Activated CD4-positive, alpha-beta T cell treated with anti-CD3 and anti-CD28 coated beads for 36 hours (primary cell): Measurements from ENCODE around the gene SMG9. TPM values are rescaled to one million over a fixed set of nuclear protein-coding genes. Genes with fewer than 3 reads are reported as not detected.
A peak's percentile ranks its signal among the peaks of the same experiment; 100 is the strongest.

Experiments
- ATAC-seq: fragments of 200-7000 bp; cut with Tn5 transposase; one replicate; pipeline ENCODE4 v1.10.0; 2021; ENCODE audit warnings: mild to moderate bottlenecking, moderate library complexity
- CTCF ChIA-PET: fragments of 350-600 bp; sonication (Branson Sonifier 250); formaldehyde crosslinking; loops from one replicate; lab custom pipeline; 2021; ENCODE audit warnings: antibody characterized with exemption; lab: Charles Lee
- POLR2A ChIA-PET: fragments of 350-600 bp; sonication (Branson Sonifier 250); formaldehyde crosslinking; loops from one replicate; lab custom pipeline; 2021; ENCODE audit warnings: antibody characterized with exemption, inconsistent platforms; lab: Charles Lee
- DNase-seq: peaks from one replicate; pipeline ENCODE4 v3.0.0-alpha.2; 2020
- H3K27ac Mint-ChIP-seq: one replicate; pipeline ENCODE4 v1.8.0; 2021; ENCODE audit warnings: mixed read lengths
- H3K27me3 Mint-ChIP-seq: one replicate; pipeline ENCODE4 v1.8.0; 2021; ENCODE audit warnings: mixed read lengths
- H3K36me3 Mint-ChIP-seq: one replicate; pipeline ENCODE4 v1.8.0; 2021; ENCODE audit warnings: low read depth, mixed read lengths
- H3K4me1 Mint-ChIP-seq: one replicate; pipeline ENCODE4 v1.8.0; 2021; ENCODE audit warnings: mixed read lengths
- H3K4me3 Mint-ChIP-seq: one replicate; pipeline ENCODE4 v1.8.0; 2021; ENCODE audit warnings: mild to moderate bottlenecking, moderate library complexity, mixed read lengths
- H3K9me3 Mint-ChIP-seq: one replicate; pipeline ENCODE4 v1.8.0; 2021; ENCODE audit warnings: low read depth, mixed read lengths
- intact Hi-C, 2 experiments: fragments of 100-400 bp; cut with DNase I in 1 of 2; cut with micrococcal nuclease in 1 of 2; formaldehyde crosslinking; loops; one replicate each; pipeline versions ENCODE4 v1.14.2 to v1.15.1; 2022 to 2024; cut with DNase I, micrococcal nuclease
- total RNA-seq, 2 experiments: library from RNA; stranded (reverse); gene quantifications; one replicate each; pipeline ENCODE4 v1.2.3, GENCODE V29; 2021

SMG9 gene
- total RNA-seq, 2 experiments from 2014 or later: 64.4 to 65.2 TPM

- peak; percentile 89 for DNase-seq
- Mint-ChIP-seq H3K27ac (peak overlapping the region; percentile 99), H3K4me3 (peak overlapping the region; percentile 99), H3K9me3 (no peaks in the 10 kb centered on the region), H3K27me3 (no peaks in the 10 kb centered on the region), H3K4me1 (peaks cover 66% of the 10 kb centered on the region), H3K36me3 (peaks cover 50% of the 10 kb centered on the region)
- intact Hi-C loops: loop anchor here in 1 of 2 experiments (2.0 kb wide), 2 partner anchors 71 to 993 kb away; partner anchors contain the start of genes BCL3 and ZNF283
- ATAC-seq: no peak
- POLR2A ChIA-PET: interaction anchor here (1.0 to 4.2 kb wide), 4 partner anchors 11 to 87 kb away, joined by 3 to 41 read pairs (median 16); partner anchors contain the start of gene KCNN4
- CTCF ChIA-PET: interaction anchor here (0.8 to 7.8 kb wide), 9 partner anchors 10 to 159 kb away, joined by 3 to 94 read pairs (median 6); partner anchors contain the start of genes IRGQ, KCNN4 and ZNF576
Observed at GRCh38 chr19:43755256-43755801, 567 bp upstream of the SMG9 start.

- intact Hi-C loops: loop anchor here (1.0 to 5.0 kb wide), 12 partner anchors 11 to 1797 kb away; partner anchors contain the start of genes BCL3 (in 1 of the 2), IRGQ (in 1 of the 2), PINLYP (in 1 of the 2) and RABAC1 (in 1 of the 2)
- peaks cover 65% of the 10 kb centered on the region for H3K4me1 Mint-ChIP-seq
- ChIA-PET POLR2A (interaction anchor here (0.5 to 4.2 kb wide), 9 partner anchors 9 to 333 kb away, joined by 3 to 41 read pairs (median 6); partner anchors contain the start of gene KCNN4), CTCF (interaction anchor here (0.9 to 7.8 kb wide), 8 partner anchors 8 to 86 kb away, joined by 3 to 94 read pairs (median 6); no protein-coding TSS in a partner anchor)
- H3K36me3 Mint-ChIP-seq: peaks cover 55% of the 10 kb centered on the region
- peak overlapping the region; percentile 99 for H3K4me3 Mint-ChIP-seq
- H3K27ac Mint-ChIP-seq: peak overlapping the region; percentile 99
- DNase-seq (no peak), ATAC-seq (no peak)
- no peaks in the 10 kb centered on the region for H3K27me3 Mint-ChIP-seq
- H3K9me3 Mint-ChIP-seq: no peaks in the 10 kb centered on the region
Observed at GRCh38 chr19:43754253-43754502, 584 bp downstream of the SMG9 start.

- ATAC-seq (no peak), DNase-seq (no peak)
- Mint-ChIP-seq H3K36me3 (peaks cover 60% of the 10 kb centered on the region), H3K4me1 (peaks cover 61% of the 10 kb centered on the region), H3K9me3 (no peaks in the 10 kb centered on the region), H3K4me3 (peak overlapping the region; percentile 3), H3K27ac (peak overlapping the region; percentile 87), H3K27me3 (no peaks in the 10 kb centered on the region)
- ChIA-PET POLR2A (interaction anchor here (0.6 to 4.2 kb wide), 3 partner anchors 14 to 29 kb away, joined by 5 to 41 read pairs (median 6); no protein-coding TSS in a partner anchor), CTCF (interaction anchor here (0.6 to 7.8 kb wide), 10 partner anchors 9 to 147 kb away, joined by 3 to 94 read pairs (median 6); partner anchors contain the start of gene PLAUR)
- intact Hi-C loops: loop anchor here in 1 of 2 experiments (5.0 kb wide), 1 partner anchor 1795 kb away; the partner anchor contains the start of gene RABAC1
Observed at GRCh38 chr19:43752287-43752875, 2.4 kb downstream of the SMG9 start.

- ChIA-PET POLR2A (interaction anchor here (0.7 kb wide), 1 partner anchor 30 kb away, joined by 6 read pairs; no protein-coding TSS in a partner anchor), CTCF (interaction anchor here (0.6 to 7.8 kb wide), 11 partner anchors 8 to 232 kb away, joined by 3 to 94 read pairs (median 4); partner anchors contain the start of gene PLAUR)
- ATAC-seq (no peak), DNase-seq (peak; percentile 25)
- no peaks in the 10 kb centered on the region for H3K9me3 Mint-ChIP-seq
- H3K36me3 Mint-ChIP-seq: peaks cover 59% of the 10 kb centered on the region
- H3K4me3 Mint-ChIP-seq: peak overlapping the region; percentile 3
- H3K27me3 Mint-ChIP-seq: no peaks in the 10 kb centered on the region
- H3K4me1 Mint-ChIP-seq: peaks cover 54% of the 10 kb centered on the region
- peak overlapping the region; percentile 87 for H3K27ac Mint-ChIP-seq
- intact Hi-C loops: loop anchor here in 1 of 2 experiments (5.0 kb wide), 1 partner anchor 1794 kb away; the partner anchor contains the start of gene RABAC1
Observed at GRCh38 chr19:43751466-43752220, 3.1 kb downstream of the SMG9 start.

GRCh38 chr19:43749898-43750297 lies 4.9 kb downstream of the SMG9 start:
- ATAC-seq (no peak), DNase-seq (no peak)
- CTCF ChIA-PET: interaction anchor here (1.1 to 1.5 kb wide), 5 partner anchors 15 to 80 kb away, joined by 3 to 6 read pairs (median 4); partner anchors contain the start of gene PLAUR
- Mint-ChIP-seq H3K4me3 (no peak overlapping the region), H3K36me3 (peaks cover 57% of the 10 kb centered on the region), H3K27ac (peak overlapping the region; percentile 49), H3K4me1 (peaks cover 49% of the 10 kb centered on the region), H3K27me3 (no peaks in the 10 kb centered on the region), H3K9me3 (no peaks in the 10 kb centered on the region)
- intact Hi-C loops: loop anchor here in 1 of 2 experiments (5.0 kb wide), 1 partner anchor 1793 kb away; the partner anchor contains the start of gene RABAC1
- POLR2A ChIA-PET: no interaction called here

GRCh38 chr19:43749152-43749551 lies 5.6 kb downstream of the SMG9 start:
- intact Hi-C loops: no loop called here
- H3K9me3 Mint-ChIP-seq: no peaks in the 10 kb centered on the region
- no peak for DNase-seq
- no peaks in the 10 kb centered on the region for H3K27me3 Mint-ChIP-seq
- peak overlapping the region; percentile 74 for H3K27ac Mint-ChIP-seq
- H3K4me1 Mint-ChIP-seq: peaks cover 48% of the 10 kb centered on the region
- ATAC-seq: no peak
- ChIA-PET CTCF (interaction anchor here (0.8 to 1.5 kb wide), 6 partner anchors 15 to 79 kb away, joined by 3 to 6 read pairs (median 4); partner anchors contain the start of gene PLAUR), POLR2A (no interaction called here)
- no peak overlapping the region for H3K4me3 Mint-ChIP-seq
- peaks cover 61% of the 10 kb centered on the region for H3K36me3 Mint-ChIP-seq

- DNase-seq (no peak), ATAC-seq (no peak)
- H3K9me3 Mint-ChIP-seq: no peaks in the 10 kb centered on the region
- CTCF ChIA-PET: interaction anchor here (0.7 to 1.3 kb wide), 3 partner anchors 9 to 61 kb away, joined by 3 to 6 read pairs (median 3); no protein-coding TSS in a partner anchor
- no peaks in the 10 kb centered on the region for H3K27me3 Mint-ChIP-seq
- no peak overlapping the region for H3K4me3 Mint-ChIP-seq
- POLR2A ChIA-PET: no interaction called here
- H3K4me1 Mint-ChIP-seq: peaks cover 46% of the 10 kb centered on the region
- peak overlapping the region; percentile 74 for H3K27ac Mint-ChIP-seq
- H3K36me3 Mint-ChIP-seq: peaks cover 65% of the 10 kb centered on the region
- intact Hi-C loops: no loop called here
Observed at GRCh38 chr19:43748685-43749084, 6.1 kb downstream of the SMG9 start.

GRCh38 chr19:43748205-43748594 lies 6.6 kb downstream of the SMG9 start:
- intact Hi-C loops: no loop called here
- no peak for ATAC-seq
- peaks cover 66% of the 10 kb centered on the region for H3K36me3 Mint-ChIP-seq
- ChIA-PET POLR2A (no interaction called here), CTCF (interaction anchor here (0.7 kb wide), 1 partner anchor 10 kb away, joined by 3 read pairs; no protein-coding TSS in a partner anchor)
- H3K9me3 Mint-ChIP-seq: no peaks in the 10 kb centered on the region
- H3K27me3 Mint-ChIP-seq: no peaks in the 10 kb centered on the region
- H3K4me3 Mint-ChIP-seq: no peak overlapping the region
- H3K27ac Mint-ChIP-seq: peak overlapping the region; percentile 74
- peaks cover 41% of the 10 kb centered on the region for H3K4me1 Mint-ChIP-seq
- DNase-seq: no peak

GRCh38 chr19:43747557-43748204 lies 7.1 kb downstream of the SMG9 start:
- no peaks in the 10 kb centered on the region for H3K27me3 Mint-ChIP-seq
- intact Hi-C loops: no loop called here
- peaks cover 36% of the 10 kb centered on the region for H3K4me1 Mint-ChIP-seq
- CTCF ChIA-PET: interaction anchor here (0.7 kb wide), 1 partner anchor 10 kb away, joined by 3 read pairs; no protein-coding TSS in a partner anchor
- no peaks in the 10 kb centered on the region for H3K9me3 Mint-ChIP-seq
- peaks cover 66% of the 10 kb centered on the region for H3K36me3 Mint-ChIP-seq
- POLR2A ChIA-PET: no interaction called here
- ATAC-seq: peak; percentile 28
- H3K4me3 Mint-ChIP-seq: peak overlapping the region; percentile 5
- peak overlapping the region; percentile 74 for H3K27ac Mint-ChIP-seq
- DNase-seq: no peak

GRCh38 chr19:43743059-43743458 lies 11.7 kb downstream of the SMG9 start:
- Mint-ChIP-seq H3K36me3 (peaks cover 66% of the 10 kb centered on the region), H3K27me3 (no peaks in the 10 kb centered on the region), H3K4me1 (peaks cover 10% of the 10 kb centered on the region), H3K9me3 (no peaks in the 10 kb centered on the region), H3K4me3 (no peak overlapping the region), H3K27ac (no peak overlapping the region)
- intact Hi-C loops: no loop called here
- ChIA-PET POLR2A (interaction anchor here (0.7 kb wide), 1 partner anchor 168 kb away, joined by 4 read pairs; no protein-coding TSS in a partner anchor), CTCF (interaction anchor here (0.8 to 4.5 kb wide), 6 partner anchors 9 to 75 kb away, joined by 3 to 46 read pairs (median 4); no protein-coding TSS in a partner anchor)
- ATAC-seq (no peak), DNase-seq (no peak)
